OCI-LY1 (cell line): Measurements from ENCODE around the gene CLDN20.

Source experiments
- CTCF ChIP-seq: fragments of 200-600 bp; sonication (generic), shearing (Covaris generic); IDR thresholded peaks from 2 replicates; pipeline ENCODE4 v1.5.1; 2017; ENCODE audit warnings: mild to moderate bottlenecking, antibody characterized with exemption, low read length, moderate library complexity, mixed read lengths
- EZH2 ChIP-seq: fragments of 200-600 bp; sonication (generic), shearing (Covaris generic); IDR thresholded peaks from 2 replicates; pipeline ENCODE4 v1.8.0; 2017; ENCODE audit warnings: borderline replicate concordance, mixed run types, mild to moderate bottlenecking, antibody characterized with exemption, low read length, moderate library complexity, mixed read lengths

- TF ChIP-seq CTCF (no peak), EZH2 (no peak)
These were observed 62.1 kb downstream of the CLDN20 start for GRCh38 chr6:155325700-155326516.
